Measurements from ENCODE around the gene OR1N2.
"Not testable (repeated sequence)": the region's sequence is repeated elsewhere in the genome, so short reads cannot be mapped to it uniquely, and the experiment has no call there.

The OR1N2 gene

DNA sequence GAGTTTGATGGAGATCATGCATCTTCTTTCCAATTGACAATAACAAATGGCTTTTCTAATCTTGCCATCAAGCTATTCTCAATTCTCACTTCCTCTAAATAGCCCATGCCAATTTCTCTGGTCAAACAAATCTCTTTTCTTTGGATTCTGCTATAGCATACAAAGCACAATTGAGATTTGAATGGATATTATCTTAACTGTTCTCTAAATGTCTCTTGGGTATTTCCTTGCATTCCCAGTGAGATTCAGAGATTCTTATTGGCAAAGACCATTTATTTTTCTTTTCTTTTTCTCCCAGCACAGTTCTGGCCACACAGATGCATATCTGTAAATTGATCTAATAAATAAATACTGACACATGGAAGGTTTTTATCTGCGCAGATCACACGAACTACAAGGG is at the start of gene OR1N2:
Gene OR1N2, plus strand, starts transcription at position 301 of the 400 bp plus-strand sequence. CDS start 100 bp downstream, outside the sequence.
- DNase-seq, result no peak

DNA sequence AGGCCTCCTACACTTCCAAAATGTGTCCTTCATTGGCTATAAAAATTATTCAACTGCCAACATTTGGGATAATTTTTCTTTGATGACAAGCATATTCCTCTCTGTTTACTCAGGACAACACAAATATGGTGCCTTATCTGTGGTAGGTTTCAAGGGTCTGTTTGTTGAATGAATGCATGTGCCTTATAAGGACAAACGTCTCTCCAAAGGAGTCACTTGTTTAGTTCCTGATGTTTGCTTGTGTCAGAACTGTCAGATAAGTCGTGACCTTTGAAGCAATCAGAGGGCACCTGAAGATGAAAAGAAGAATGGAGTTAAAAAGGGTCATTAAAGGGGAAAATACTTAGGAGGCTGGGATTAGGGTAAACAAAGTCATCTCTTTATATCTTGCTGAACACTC is 45.9 kb upstream of the OR1N2 start:
- DNase-seq, result no peak

DNA sequence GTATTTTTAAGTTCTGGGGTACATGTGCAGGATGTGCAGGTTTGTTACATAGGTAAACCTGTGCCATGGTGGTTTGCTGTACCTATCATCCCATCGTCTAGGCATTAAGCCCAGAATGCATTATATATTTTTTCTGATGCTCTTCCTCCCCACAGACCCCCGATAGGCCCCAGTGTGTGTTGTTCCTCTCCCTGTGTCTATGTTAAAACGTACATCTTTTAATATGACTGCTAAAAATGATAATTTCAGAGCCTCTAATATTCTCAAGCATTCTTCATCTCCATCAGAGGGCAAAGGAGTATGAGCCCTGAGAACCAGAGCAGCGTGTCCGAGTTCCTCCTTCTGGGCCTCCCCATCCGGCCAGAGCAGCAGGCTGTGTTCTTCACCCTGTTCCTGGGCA is 42.4 kb upstream of the OR1N2 start, which contains the start of gene OR1J2:
Gene OR1J2, plus strand, starts transcription at position 301 of the 400 bp plus-strand sequence. Its CDS starts 0 bp downstream, at position 301.
- no peak for DNase-seq

DNA sequence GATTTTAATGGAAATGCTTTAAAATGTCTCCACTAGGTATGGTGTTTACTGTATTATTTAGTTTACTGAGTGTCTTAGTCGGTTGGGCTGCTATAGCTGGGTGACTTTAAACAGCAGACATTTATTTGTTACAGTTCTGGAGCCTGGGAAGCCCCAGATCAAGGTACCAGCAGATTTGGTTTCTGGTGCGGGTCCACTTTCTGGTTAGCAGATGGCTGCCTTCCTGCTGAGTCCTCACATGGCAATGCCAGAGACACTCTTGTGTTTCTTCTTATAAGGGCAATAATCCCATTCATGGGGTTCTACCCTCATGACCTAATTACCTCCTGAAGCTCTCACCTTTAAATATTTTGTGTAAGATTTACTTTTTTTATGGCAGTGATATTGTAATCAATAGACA is 34.7 kb upstream of the OR1N2 start:
- DNase-seq, result no peak

DNA sequence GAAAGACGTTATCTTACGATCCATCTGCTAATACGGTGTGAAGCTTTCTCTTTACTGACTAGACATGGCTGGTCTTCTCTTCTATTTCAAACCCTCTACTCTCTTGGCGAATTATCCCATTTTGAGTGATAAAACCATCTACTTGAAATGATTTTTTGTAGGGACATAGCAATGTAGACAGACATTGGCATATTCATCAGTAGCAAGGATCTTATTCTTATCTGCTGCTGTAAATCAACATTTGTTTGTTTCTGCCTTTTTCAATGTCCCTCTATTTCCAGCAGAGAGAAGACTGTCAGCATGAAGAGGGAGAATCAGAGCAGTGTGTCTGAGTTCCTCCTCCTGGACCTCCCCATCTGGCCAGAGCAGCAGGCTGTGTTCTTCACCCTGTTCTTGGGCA is 34.1 kb upstream of the OR1N2 start, which contains the start of gene OR1J4:
Gene OR1J4, plus strand, starts transcription at position 301 of the 400 bp plus-strand sequence. Its CDS starts 0 bp downstream, at position 301.
- no peak for DNase-seq

DNA sequence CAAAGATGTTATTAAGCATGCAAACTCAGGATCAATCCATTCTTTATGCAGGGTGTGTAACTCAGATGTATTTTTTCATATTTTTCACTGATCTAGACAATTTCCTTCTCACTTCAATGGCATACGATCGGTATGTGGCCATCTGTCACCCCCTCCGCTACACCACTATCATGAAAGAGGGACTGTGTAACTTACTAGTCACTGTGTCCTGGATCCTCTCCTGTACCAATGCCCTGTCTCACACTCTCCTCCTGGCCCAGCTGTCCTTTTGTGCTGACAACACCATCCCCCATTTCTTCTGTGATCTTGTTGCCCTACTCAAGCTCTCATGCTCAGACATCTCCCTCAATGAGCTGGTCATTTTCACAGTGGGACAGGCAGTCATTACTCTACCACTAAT is 33.5 kb upstream of the OR1N2 start:
- DNase-seq, result no peak

- DNase-seq, result no peak
Measured at GRCh38 chr9:122526602-122527001, 26.3 kb upstream of the OR1N2 start.

DNA sequence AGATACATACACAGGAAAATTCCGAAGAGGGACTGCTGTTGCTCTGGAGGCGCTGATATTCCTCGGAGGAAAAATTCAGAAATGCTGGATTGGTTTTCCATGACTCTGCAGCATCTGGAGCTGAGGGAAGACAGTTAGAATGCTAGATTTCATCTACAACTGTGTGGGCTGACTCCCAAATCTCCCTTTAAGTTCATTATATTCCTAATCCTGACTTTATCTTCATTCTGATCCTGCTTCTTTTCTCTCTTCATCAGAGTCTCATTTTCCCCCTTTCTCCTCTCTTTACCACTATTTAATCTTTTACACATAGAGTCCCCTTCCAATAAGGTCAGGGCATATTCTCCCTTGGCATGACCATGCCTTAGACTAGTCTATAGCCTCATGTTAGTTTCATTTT is 25.7 kb upstream of the OR1N2 start, which contains the start of gene OR1N1:
Gene OR1N1, minus strand, starts transcription at position 101 of the 400 bp plus-strand sequence. Its CDS starts 0 bp downstream, at position 101.
- DNase-seq, result no peak

DNA sequence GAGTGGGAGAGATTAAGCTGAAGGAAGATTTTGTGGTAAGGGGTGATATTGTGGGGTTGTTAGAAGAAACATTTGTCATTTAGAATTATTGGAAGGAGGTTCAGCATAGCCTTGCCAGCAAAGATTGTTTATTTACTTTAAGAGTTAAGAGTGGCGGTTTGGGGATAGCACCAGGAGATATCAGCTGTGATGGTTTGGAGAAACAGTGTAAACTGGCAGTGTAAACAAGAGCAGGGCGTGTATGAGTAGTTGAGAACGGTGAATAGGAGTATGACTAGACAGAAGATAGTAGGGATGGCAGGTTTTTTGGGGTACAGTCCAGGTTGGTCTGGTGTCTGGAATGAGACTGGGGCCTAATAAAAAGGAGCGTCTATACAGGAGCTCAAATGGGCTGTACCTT is 21.8 kb upstream of the OR1N2 start:
- not testable (repeated sequence) for DNase-seq

DNA sequence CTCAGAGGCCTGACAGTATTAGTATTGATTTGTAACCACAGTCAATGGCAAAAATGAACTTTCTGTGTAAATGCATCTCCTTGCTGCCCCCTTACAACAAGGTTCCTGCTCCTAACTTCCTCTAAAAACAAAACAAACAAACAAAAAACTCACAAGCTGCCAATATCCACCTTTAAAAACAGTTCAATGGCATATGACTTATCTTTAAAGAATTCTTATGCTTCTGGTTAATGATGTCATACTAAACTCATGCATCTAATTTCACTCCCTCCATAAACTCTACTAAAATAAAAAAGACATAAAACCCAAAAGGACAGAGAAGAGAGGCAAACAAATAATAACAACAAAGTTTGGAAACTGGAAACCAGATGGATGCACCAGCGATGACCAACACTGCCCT is 16.8 kb upstream of the OR1N2 start:
- no peak for DNase-seq

DNA sequence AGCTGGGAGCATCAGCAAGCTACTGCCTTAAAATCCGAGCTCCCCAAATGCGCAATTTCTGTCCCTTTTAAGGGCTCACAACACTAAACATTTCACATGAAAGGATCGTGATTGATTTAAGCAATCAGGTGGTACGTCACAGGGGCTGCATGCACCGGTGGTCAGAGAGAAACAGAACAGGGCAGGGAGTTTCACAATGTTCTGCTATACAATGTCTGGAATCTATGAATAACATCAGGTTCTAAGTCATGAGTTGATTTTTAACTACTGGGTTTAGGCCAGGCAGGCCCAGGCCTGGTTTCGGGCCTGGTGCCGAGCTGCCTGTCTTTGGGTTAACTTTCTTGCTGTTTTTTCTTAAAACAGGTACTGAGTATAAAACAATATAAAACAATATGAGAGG is 15.8 kb upstream of the OR1N2 start:
- DNase-seq, result not testable (repeated sequence)

GRCh38 chr9:122538757-122539156 is 14.2 kb upstream of the OR1N2 start:
- DNase-seq, result no peak

DNA sequence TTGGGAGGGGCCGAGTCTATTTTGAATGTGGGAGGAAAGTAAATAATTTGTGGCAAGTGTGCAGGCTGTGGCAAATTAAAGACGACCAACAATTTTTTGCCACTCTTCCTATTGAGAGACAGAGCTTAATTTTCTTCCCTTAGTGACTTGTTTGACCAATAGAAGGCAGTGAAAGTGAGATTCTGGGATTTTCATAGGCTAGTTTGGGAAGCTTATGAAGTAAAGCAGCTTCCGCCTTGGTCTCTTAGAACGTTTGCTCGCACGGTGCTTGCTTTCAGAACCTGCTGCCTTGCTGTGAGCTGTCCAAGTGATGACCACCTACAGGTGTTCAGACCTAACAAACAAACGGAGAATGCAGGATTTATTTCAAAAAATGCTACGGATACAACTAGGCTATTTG is 6.7 kb upstream of the OR1N2 start:
- DNase-seq, result no peak

- no peak for DNase-seq
Measured at GRCh38 chr9:122551371-122551770, 1.5 kb upstream of the OR1N2 start.

GRCh38 chr9:122561446-122561845 is 8.5 kb downstream of the OR1N2 start:
- no peak for DNase-seq

- no peak for DNase-seq
Measured at GRCh38 chr9:122562134-122562760, 9.3 kb downstream of the OR1N2 start.

- DNase-seq, result no peak
Measured at GRCh38 chr9:122567901-122568300, 15.0 kb downstream of the OR1N2 start.

DNA sequence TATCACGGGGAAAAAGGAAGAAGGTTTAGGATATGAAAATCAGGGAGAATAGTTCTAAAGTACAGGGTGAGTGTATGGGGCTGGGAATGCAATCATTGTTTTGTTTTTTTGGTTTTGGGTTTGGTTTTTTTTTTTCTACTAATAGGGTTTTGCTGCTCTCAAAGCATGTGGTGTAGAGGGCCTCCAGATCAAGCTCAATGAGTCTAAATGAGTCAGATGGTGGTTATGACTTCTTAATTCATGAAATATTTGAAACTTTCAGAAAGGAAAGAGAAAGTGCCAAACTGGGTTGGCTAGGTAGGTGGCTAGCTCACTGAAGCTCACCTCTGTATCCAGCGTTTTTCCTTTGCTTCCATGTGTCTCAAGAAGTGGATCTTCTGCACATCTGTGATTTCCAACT is 19.5 kb downstream of the OR1N2 start:
- DNase-seq, result no peak

- no peak for DNase-seq
Measured at GRCh38 chr9:122579874-122580273, 27.0 kb downstream of the OR1N2 start.

GRCh38 chr9:122580360-122580759 is 27.4 kb downstream of the OR1N2 start:
- no peak for DNase-seq

- not testable (repeated sequence) for DNase-seq
Measured at GRCh38 chr9:122583284-122583683, 30.4 kb downstream of the OR1N2 start, which contains the start of gene OR1L8. TSS of gene OR1L8 (minus strand) at chr9:122583384. CDS start at chr9:122568477, 14,907 bp downstream.
